Activated naive CD4-positive, alpha-beta T cell treated with anti-CD3 and anti-CD28 coated beads, Interleukin-2, amount 50 U/mL, for 16 hours (primary cell): ENCODE measurements around the gene RNF8.
"Not testable (repeated sequence)": the region's sequence is repeated elsewhere in the genome, so short reads cannot be mapped to it uniquely, and the experiment has no call there.

Source experiments
- DNase-seq: peaks from one replicate; pipeline ENCODE4 v3.0.0-alpha.2; 2020

Gene RNF8

DNA sequence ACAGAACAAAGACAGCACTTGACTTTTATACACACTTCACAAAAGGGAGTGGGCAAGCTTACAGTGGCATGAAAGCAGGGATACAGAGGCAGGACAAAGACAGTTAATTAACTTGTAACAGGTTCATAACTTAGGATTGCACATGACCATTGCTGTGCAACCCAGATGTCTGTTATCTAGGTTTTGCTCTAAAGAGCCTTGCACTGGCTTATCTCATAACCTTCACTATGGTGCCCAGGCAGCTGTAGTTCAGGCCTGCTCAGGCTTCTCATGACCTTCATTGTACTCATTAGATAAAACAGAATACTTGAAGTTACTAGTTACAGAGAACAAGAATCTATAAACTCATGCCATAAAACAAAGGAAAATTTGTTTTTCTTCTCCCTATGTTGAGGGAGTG lies 47.9 kb downstream of the RNF8 start:
- DNase-seq = not testable (repeated sequence)

- DNase-seq = no peak
These were observed 53.1 kb downstream of the RNF8 start for GRCh38 chr6:37406726-37407341.

DNA sequence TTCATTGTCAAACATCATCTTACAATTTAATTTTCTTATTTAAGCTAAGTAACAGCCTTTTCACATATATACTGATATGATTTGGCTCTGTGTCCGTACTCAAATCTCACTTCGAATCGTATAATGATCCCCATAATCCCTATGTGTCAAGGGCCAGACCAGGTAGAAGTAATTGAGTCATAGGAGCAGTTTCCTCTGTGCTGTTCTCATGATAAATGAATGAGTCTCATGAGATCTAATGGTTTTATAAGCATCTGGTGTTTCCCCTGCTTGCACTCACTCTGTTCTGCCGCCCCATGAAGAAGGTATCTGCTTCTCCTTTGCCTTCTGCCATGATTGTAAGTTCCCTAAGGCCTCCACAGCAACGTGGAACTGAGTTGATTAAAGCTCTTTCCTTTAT lies 54.2 kb downstream of the RNF8 start:
- no peak for DNase-seq

- no peak for DNase-seq
These were observed 55.7 kb downstream of the RNF8 start for GRCh38 chr6:37409501-37409900.

GRCh38 chr6:37417393-37417792 lies 63.6 kb downstream of the RNF8 start:
- DNase-seq = no peak

DNA sequence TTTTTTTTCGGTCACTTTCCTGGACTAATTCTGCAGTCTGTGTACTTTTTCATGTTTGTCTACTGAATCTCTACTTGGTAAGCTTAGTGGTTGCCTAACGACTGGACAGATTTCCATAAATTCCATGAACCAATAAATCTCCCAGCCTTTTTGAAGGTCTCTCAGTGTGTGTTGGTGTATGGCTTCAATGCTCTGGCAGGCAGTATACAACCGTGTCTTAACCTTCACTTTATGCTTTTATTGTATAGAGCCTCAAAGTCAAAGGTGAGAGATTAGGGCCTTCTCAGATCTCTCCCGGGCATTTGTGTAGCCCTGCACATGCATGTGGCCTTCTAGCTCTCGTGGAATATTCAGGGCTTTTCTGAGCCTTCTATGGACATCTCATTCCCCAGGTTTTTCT lies 64.9 kb downstream of the RNF8 start:
- no peak for DNase-seq

- DNase-seq = no peak
These were observed 72.5 kb downstream of the RNF8 start for GRCh38 chr6:37426058-37426944.

- DNase-seq = no peak
These were observed 73.2 kb downstream of the RNF8 start for GRCh38 chr6:37426945-37427510.

DNA sequence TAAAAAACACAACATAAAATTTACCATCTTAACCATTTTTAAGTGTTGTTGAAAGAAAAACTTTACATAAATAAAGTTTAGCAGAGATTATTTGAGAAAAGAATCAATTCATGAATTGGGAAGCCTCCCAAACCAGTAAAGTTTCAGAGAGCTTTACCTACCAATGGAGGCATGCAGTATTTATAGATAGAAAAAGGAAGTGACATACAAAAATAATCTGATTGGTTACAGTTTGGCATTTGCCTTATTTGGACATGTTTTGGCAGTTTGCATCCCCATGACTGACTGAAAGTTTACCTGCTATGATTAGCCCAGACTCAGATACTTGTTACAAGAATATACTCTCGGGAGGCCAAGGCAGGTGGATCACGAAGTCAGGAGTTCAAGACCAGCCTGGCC lies 75.6 kb downstream of the RNF8 start:
- no peak for DNase-seq

DNA sequence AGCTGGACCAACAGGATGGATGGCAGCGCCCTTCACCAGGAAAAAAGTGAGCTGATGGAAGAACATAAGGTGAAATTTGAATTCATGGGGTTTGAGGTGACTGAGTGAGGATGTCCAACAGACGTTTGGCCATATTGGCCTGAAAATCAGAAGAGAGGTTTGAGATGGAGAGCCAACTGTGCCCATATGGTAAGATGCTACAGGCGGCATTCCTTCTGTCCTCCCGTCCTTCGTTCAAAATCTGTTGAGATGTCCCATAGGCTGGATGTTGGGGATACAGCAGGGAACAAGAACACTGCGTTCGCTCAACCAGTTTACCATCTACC lies 78.8 kb downstream of the RNF8 start:
- no peak for DNase-seq

DNA sequence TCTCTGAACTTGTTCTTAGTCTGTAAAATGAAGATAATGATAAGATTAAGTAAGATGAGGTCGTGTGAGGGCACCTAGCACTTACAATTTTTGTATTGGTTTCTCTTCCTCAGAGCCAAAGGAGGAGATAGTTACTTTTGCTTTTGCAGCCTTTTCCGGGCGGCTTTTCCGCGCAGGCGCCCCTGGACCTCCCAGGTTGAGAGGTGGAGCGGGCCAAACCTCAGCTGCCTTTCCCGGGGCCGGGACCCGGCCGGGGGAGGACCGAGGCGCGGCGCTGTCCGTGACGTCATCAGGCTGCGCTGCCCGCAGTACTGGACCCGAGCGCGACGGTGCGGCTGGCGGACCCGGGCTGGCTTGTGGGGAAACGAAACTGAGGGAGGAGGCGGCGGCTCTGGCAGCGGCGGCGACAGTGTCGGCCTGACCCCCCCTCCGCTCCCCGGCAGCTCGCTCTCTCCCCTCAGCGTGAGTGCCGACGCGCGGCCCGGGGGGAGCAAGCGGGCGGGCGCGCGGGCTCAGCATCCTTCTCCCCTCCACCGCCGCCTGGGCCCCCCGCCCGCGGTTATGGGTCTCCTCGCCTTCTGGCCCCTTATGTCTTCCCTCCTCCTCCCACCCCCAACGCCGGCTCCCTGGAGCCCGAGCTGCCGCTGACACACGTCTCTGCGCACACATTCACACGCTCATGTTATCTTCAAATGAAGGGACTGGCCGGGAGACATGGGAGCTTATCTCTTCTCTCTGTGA lies 79.3 kb downstream of the RNF8 start, which contains the start of gene CMTR1:
CMTR1 (plus strand) TSS at position 306 of the 741 bp plus-strand sequence. CDS start 2,409 bp downstream, outside the sequence.
- peak; percentile 97 for DNase-seq

GRCh38 chr6:37433657-37434271 lies 80.0 kb downstream of the RNF8 start:
- peak; percentile 47 for DNase-seq

GRCh38 chr6:37435373-37435772 lies 81.6 kb downstream of the RNF8 start:
- no peak for DNase-seq

- no peak for DNase-seq
These were observed 82.0 kb downstream of the RNF8 start for GRCh38 chr6:37435816-37436215.

DNA sequence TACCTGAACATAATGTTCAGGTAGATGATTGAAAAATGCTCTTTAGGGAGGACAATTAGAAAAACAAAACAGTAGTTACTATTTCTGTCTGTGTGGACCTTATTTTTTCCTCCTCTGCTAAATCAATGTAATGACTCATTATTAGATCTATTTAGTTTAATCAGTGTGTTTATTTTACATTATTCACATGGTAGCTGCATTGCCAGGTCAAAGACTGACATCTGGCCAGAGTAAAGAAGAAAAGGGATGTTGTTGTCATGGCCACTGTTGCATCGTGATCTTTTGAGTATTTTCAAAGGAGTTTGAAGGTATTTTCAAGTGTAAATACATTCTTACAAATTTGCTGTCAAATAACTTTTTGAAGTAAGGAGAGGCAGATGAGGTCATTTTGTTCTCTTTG lies 85.1 kb downstream of the RNF8 start:
- no peak for DNase-seq

- DNase-seq = no peak
These were observed 87.9 kb downstream of the RNF8 start for GRCh38 chr6:37441651-37442050.

GRCh38 chr6:37442416-37443215 lies 88.8 kb downstream of the RNF8 start:
- no peak for DNase-seq

GRCh38 chr6:37443216-37443542 lies 89.4 kb downstream of the RNF8 start:
- DNase-seq = not testable (repeated sequence)
